A549 (cell line): ENCODE data around the gene CORO2A. TPM values are rescaled to one million over a fixed set of nuclear protein-coding genes. Genes with fewer than 3 reads are reported as not detected.
"Not testable (repeated sequence)": the region's sequence is repeated elsewhere in the genome, so short reads cannot be mapped to it uniquely, and the experiment has no call there.

Experiments used
- ATAC-seq, 2 experiments: fragments of 200-7000 bp in 1 of 2; fragments of >200 bp in 1 of 2; cut with Nextera tagmentation in 1 of 2; cut with Tn5 transposase in 1 of 2; 3 replicates each; pipeline versions ENCODE4 v1.8.0 to v1.9.1; 2018 to 2020; ENCODE audit warnings: mild to moderate bottlenecking in 1 of 2, moderate library complexity in 1 of 2
- CTCF ChIA-PET: fragments of 300-600 bp; sonication (Branson Sonifier 250); formaldehyde crosslinking; extraction: SDS; loops from one replicate; lab custom pipeline; 2021; ENCODE audit warnings: antibody characterized with exemption, inconsistent platforms; lab: Yijun Ruan, JAX
- POLR2A ChIA-PET: fragments of 350-600 bp; formaldehyde crosslinking; extraction: SDS; loops from one replicate; lab custom pipeline; 2021; ENCODE audit warnings: antibody characterized with exemption, inconsistent platforms; lab: Yijun Ruan, JAX
- DNase-seq, 2 experiments: peaks; one replicate each; pipeline versions ENCODE4 v3.0.0 to v3.0.0-alpha.2; 2011 to 2016; ENCODE audit warnings: low read depth in 1 of 2, low spot score in 1 of 2
- FAIRE-seq: peaks from 2 replicates; lab custom pipeline; 2011; peaks lifted over from hg19 to GRCh38; lab: Jason Lieb, UNC
- H3K27ac ChIP-seq, 2 experiments: fragments of >200 bp; sonication (Bioruptor Twin); formaldehyde crosslinking; 3 replicates each; pipeline ENCODE4 v1.5.1; 2016 to 2017
- H3K4me1 ChIP-seq: fragments of >200 bp; sonication (Bioruptor Twin); formaldehyde crosslinking; 3 replicates; pipeline ENCODE4 v1.6.1; 2016
- H3K4me2 ChIP-seq: fragments of >200 bp; sonication (Bioruptor Twin); formaldehyde crosslinking; 3 replicates; pipeline ENCODE4 v1.6.1; 2016
- H3K4me3 ChIP-seq: fragments of >200 bp; sonication (Bioruptor Twin); formaldehyde crosslinking; 3 replicates; pipeline ENCODE4 v1.5.1; 2016
- H3K9me3 ChIP-seq: fragments of >200 bp; sonication (Bioruptor Twin); formaldehyde crosslinking; 3 replicates; pipeline ENCODE4 v1.6.1; 2016
- CBX2 ChIP-seq: fragments of 200-600 bp; sonication (generic); IDR thresholded peaks from 2 replicates; pipeline ENCODE4 v1.6.1; 2016; ENCODE audit warnings: low read depth, mild to moderate bottlenecking, borderline replicate concordance
- CEBPB ChIP-seq, 2 experiments: fragments of >200 bp in 1 of 2; sonication (Bioruptor Twin) in 1 of 2; formaldehyde crosslinking in 1 of 2; IDR thresholded peaks; 2 replicates each; pipeline ENCODE4 v1.6.1; 2012 to 2016
- FOSL2 ChIP-seq, 2 experiments: fragments of 450-650 bp in 1 of 2; fragments of >200 bp in 1 of 2; sonication (Bioruptor Twin) in 1 of 2; formaldehyde crosslinking; IDR thresholded peaks; 2 replicates each; pipeline versions ENCODE4 v1.5.0 to v1.6.1; 2016 to 2020; ENCODE audit warnings: mild to moderate bottlenecking in 1 of 2, moderate library complexity in 1 of 2
- KDM1A ChIP-seq: fragments of 200-600 bp; sonication (generic); IDR thresholded peaks from 2 replicates; pipeline ENCODE4 v1.6.1; 2016; ENCODE audit warnings: low read depth, mild to moderate bottlenecking
- MAFK ChIP-seq: fragments of 450-650 bp; IDR thresholded peaks from 2 replicates; pipeline ENCODE4 v1.6.1; 2014; ENCODE audit not compliant: partially characterized antibody
- NFE2L2 ChIP-seq: fragments of 150-350 bp; conservative IDR thresholded peaks from 2 replicates; pipeline ENCODE4 v1.6.1; 2014; ENCODE audit warnings: low read length
- RAD21 ChIP-seq, 2 experiments: fragments of >200 bp in 1 of 2; sonication (Bioruptor Twin) in 1 of 2; formaldehyde crosslinking in 1 of 2; IDR thresholded peaks in 1 of 2; conservative IDR thresholded peaks in 1 of 2; 2 replicates in 1 of 2; 3 replicates in 1 of 2; pipeline ENCODE4 v1.6.1; 2012 to 2018; ENCODE audit warnings: inconsistent platforms in 1 of 2
- SMC3 ChIP-seq: fragments of >200 bp; sonication (Bioruptor Twin); formaldehyde crosslinking; IDR thresholded peaks from 3 replicates; pipeline ENCODE4 v1.6.1; 2018; ENCODE audit warnings: inconsistent platforms
- WGBS: methylation state at CpG from one replicate; pipeline ENCODE4 v1.1.6; 2017; ENCODE audit errors: missing lambda C conversion rate; 5-methylcytosine and 5-hydroxymethylcytosine counted together
- polyA plus RNA-seq, 4 experiments: library from polyadenylated mRNA; depleted of rRNA in 3 of 4; stranded (reverse); fragments of >200 nt; fragmentation: RNase III in 1 of 4; extraction: RNeasy Plus Mini Kit Qiagen cat#74134 plus additional on column Dnase treatment in 1 of 4; gene quantifications; 2 replicates in 3 of 4; 3 replicates in 1 of 4; pipeline ENCODE4 v1.2.3, GENCODE V29; 2011 to 2017
- TF ChIP-seq, protein P1 (sequence below): fragments of >200 bp; sonication (Bioruptor Twin); formaldehyde crosslinking; IDR thresholded peaks from 3 replicates; pipeline ENCODE4 v1.6.1; 2016
- TF ChIP-seq, protein P2 (sequence below): fragments of 450-650 bp; IDR thresholded peaks from 2 replicates; pipeline ENCODE4 v1.6.1; 2014; ENCODE audit warnings: antibody characterized with exemption
- TF ChIP-seq, protein P3 (sequence below): fragments of >200 bp; sonication (Bioruptor Twin); formaldehyde crosslinking; IDR thresholded peaks from 3 replicates; pipeline ENCODE4 v1.5.1; 2016
- TF ChIP-seq, protein P4 (sequence below): fragments of 250-450 bp; sonication (Bioruptor Pico); IDR thresholded peaks from 2 replicates; pipeline ENCODE4 v1.5.0; 2021; ENCODE audit warnings: mild to moderate bottlenecking, moderate library complexity, borderline replicate concordance

CORO2A gene
- polyA plus RNA-seq, 2 of the 4 experiments (the other 2 are of a cell fraction): 0.49 to 2.0 TPM

DNA sequence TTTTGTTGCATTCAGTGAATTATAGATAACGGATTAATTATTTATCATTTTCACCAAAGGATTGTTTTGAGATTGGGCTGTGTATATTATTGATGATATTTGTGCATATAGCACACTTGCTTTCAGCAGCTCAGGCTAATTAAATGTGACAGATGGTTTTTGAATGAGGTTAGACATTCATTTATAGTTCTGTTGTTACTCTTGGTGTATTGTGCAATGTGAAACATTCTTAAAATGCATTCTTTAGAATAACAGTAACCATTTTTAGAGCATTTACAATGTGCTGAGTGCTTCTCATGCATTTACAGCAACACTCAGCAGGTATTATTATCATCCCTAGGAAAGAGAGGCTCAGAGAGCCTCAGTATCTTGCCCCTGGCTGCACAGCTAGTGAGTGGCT is 112.1 kb downstream of the CORO2A start:
- POLR2A ChIA-PET: no interaction called here
- H3K9me3 ChIP-seq: no peaks in the 10 kb centered on the region
- CTCF ChIA-PET: interaction anchor here (0.6 to 2.6 kb wide), 3 partner anchors 46 to 728 kb away, joined by 3 to 13 read pairs (median 3); no protein-coding TSS in a partner anchor
- ATAC-seq: no peak
- no peak for FAIRE-seq
- H3K4me2 ChIP-seq: no peak overlapping the region
- H3K4me3 ChIP-seq: no peak overlapping the region
- TF ChIP-seq CEBPB (IDR thresholded peaks at IDR 0.05) (no peak), CBX2 (no peak), MAFK (no peak)
- TF ChIP-seq, protein P1, sequence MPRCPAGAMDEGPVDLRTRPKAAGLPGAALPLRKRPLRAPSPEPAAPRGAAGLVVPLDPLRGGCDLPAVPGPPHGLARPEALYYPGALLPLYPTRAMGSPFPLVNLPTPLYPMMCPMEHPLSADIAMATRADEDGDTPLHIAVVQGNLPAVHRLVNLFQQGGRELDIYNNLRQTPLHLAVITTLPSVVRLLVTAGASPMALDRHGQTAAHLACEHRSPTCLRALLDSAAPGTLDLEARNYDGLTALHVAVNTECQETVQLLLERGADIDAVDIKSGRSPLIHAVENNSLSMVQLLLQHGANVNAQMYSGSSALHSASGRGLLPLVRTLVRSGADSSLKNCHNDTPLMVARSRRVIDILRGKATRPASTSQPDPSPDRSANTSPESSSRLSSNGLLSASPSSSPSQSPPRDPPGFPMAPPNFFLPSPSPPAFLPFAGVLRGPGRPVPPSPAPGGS: no peak
- 90% methylated on average over 1 of the region's 1 CpG for WGBS
- H3K27ac ChIP-seq: no peak overlapping the region; a peak in 1 of 6 replicates
- DNase-seq: no peak
- H3K4me1 ChIP-seq: peaks cover 24% of the 10 kb centered on the region

DNA sequence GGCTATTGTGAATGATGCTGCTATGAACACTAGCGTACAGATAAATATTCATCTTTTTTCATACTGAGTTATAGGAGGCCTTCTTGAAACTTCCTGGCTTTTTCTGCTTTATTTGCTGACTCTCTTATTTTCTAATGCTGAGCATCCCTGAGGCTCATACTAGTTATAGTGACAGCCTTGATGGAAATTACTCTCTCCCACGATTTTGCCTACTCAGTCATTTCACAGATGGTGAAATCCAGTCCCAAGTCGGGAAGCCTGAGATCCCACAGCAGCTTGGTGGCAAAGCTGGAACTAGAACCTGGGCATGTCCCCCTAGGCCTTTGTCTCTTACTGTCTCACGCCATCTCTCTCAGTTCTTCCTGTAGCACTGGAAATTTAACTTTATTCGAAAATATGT is 113.5 kb downstream of the CORO2A start:
- ATAC-seq: no peak

DNA sequence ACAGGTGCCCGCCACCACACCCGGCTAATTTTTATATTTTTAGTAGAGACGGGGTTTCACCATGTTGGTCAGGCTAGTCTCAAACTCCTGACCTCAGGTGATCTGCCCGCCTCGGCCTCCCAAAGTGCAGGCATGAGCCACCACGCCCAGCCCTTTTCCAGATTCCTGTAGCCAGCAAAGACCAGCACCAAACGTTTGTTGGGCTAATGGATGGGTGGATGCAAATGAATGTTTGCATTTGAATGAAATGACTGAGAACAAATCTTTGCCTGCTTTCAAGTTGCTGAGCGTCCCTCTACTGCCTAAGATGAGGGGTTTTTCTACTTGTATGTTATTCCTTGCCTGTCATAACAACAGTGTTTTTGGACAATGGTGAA is 115.9 kb downstream of the CORO2A start:
- ATAC-seq, DNase-seq, H3K4me3 ChIP-seq, H3K4me2 ChIP-seq, POLR2A ChIA-PET, FAIRE-seq, H3K9me3 ChIP-seq, H3K27ac ChIP-seq: not testable (repeated sequence)
- H3K4me1 ChIP-seq: peaks cover 37% of the 10 kb centered on the region
- WGBS: 85% methylated on average over 6 of the region's 8 CpGs
- CTCF ChIA-PET: interaction anchor here (0.6 to 0.9 kb wide), 2 partner anchors 155 to 558 kb away, joined by 3 read pairs; no protein-coding TSS in a partner anchor

More for the DNA sequence above, 113.5 kb downstream of the CORO2A start:
- Histone ChIP-seq H3K4me3 (no peak overlapping the region), H3K4me2 (no peak overlapping the region), H3K9me3 (no peaks in the 10 kb centered on the region), H3K4me1 (peaks cover 37% of the 10 kb centered on the region), H3K27ac (no peak overlapping the region)
- TF ChIP-seq NFE2L2 (no peak), KDM1A (no peak), MAFK (peak; percentile 82)
- WGBS: 70% methylated on average over 5 of the region's 5 CpGs
- ChIA-PET CTCF (interaction anchor here (0.7 to 2.6 kb wide), 3 partner anchors 22 to 317 kb away, joined by 3 to 13 read pairs (median 4); partner anchors contain the start of gene NANS), POLR2A (no interaction called here)
- DNase-seq (no peak), FAIRE-seq (no peak)

DNA sequence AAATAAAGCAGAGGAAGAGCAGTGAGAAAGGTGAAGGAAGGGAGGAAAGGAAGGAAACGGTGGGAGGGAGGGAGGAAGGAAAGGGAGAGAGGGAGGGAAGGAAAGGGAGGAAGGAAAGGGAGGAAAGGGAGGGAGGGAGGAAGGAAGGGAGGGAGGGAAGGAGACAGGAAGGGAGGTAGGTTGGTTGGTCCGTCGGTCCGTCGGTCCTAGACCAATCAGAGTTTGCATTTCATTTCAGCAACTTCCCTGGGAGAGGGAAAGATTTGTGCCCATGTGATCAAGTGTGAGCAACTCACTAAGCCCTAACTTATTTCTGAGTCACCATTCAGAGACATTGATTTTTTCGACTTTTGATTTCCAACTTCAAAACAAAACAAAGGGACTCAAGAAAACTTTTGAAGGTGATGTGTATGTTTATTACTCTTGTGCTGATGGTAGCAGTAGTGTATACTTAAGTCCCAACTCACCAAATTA is 117.1 kb downstream of the CORO2A start:
- H3K9me3 ChIP-seq: no peaks in the 10 kb centered on the region
- WGBS: 58% methylated on average over 6 of the region's 6 CpGs
- H3K4me3 ChIP-seq: no peak overlapping the region
- ATAC-seq (peak; percentile 45 to 72; a peak in 4 of 6 replicates), FAIRE-seq (no peak), DNase-seq (peak in 1 of 2 experiments; percentile 58)
- peak overlapping the region in 1 of 2 experiments; percentile 70; a peak in 3 of 6 replicates for H3K27ac ChIP-seq
- H3K4me2 ChIP-seq: peak overlapping the region; percentile 9; the same call in 1 of the 3 replicates
- peaks cover 28% of the 10 kb centered on the region for H3K4me1 ChIP-seq
- CTCF ChIA-PET: interaction anchor here (0.6 to 4.3 kb wide), 14 partner anchors 10 to 700 kb away, joined by 3 to 84 read pairs (median 8); partner anchors contain the start of genes NANS and TBC1D2
- TF ChIP-seq CBX2 (no peak), FOSL2 (IDR thresholded peaks at IDR 0.05) (no peak), FOSL2 (CRISPR knock-in tag; IDR thresholded peaks at IDR 0.05) (peak; percentile 42; the same call in 1 of the 2 replicates)
- TF ChIP-seq, protein P2, sequence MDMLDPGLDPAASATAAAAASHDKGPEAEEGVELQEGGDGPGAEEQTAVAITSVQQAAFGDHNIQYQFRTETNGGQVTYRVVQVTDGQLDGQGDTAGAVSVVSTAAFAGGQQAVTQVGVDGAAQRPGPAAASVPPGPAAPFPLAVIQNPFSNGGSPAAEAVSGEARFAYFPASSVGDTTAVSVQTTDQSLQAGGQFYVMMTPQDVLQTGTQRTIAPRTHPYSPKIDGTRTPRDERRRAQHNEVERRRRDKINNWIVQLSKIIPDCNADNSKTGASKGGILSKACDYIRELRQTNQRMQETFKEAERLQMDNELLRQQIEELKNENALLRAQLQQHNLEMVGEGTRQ: peak; percentile 55; the same call in 1 of the 2 replicates
- POLR2A ChIA-PET: no interaction called here

DNA sequence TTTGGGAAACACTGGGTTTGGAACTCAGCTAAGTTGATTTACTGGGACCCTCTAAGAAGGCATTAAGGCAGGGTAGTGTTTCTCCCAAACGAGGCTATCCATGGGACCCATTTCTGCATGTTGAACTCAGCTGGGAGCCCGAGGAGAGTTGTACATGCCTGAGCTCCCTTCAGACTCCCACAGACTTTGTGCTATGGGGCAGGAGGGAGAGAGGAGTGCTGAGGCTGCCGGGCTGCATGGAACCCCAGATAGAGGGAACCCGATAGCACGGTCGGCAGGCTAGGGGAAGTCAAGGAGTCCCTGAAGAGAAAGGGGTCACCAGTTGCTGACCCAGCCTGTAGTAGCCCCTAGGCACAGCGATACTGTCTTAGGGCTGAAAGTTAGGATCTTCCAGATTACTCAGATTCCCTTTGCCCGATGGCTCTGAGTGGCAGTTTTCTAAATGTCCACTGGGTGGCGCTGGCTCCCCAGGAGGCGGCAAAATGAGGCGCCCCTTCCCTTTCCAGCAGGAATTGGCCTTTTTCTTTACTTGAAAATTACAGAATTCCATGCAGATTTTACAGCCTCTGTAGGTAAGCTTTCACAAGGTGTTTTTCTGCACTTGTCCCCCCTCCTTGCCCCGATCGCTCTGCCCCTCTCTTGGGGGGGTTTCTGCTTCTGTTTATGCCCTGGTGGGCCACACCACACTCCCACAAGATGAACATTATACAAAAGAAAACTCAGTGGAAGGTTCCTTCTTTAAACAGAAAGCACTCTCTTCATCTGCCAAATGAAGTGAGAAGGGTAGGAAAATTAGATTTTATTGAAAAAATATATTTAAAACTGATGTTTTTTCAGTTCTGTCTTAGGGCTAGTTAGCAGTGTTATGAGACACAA is 118.1 kb downstream of the CORO2A start:
- 14% methylated on average over 13 of the region's 13 CpGs for WGBS
- ATAC-seq (peak; percentile 72 to 81), DNase-seq (peak; percentile 55 to 65), FAIRE-seq (no peak)
- Histone ChIP-seq H3K4me2 (peak overlapping the region; percentile 38), H3K4me1 (peaks cover 28% of the 10 kb centered on the region), H3K27ac (peak overlapping the region; percentile 54 to 70; a peak in 5 of 6 replicates), H3K9me3 (no peaks in the 10 kb centered on the region), H3K4me3 (no peak overlapping the region)
- CTCF ChIA-PET: interaction anchor here (0.6 to 4.3 kb wide), 44 partner anchors 8 to 1008 kb away, joined by 3 to 84 read pairs (median 4); partner anchors contain the start of genes CORO2A, NANS and TBC1D2
- TF ChIP-seq, protein P3, sequence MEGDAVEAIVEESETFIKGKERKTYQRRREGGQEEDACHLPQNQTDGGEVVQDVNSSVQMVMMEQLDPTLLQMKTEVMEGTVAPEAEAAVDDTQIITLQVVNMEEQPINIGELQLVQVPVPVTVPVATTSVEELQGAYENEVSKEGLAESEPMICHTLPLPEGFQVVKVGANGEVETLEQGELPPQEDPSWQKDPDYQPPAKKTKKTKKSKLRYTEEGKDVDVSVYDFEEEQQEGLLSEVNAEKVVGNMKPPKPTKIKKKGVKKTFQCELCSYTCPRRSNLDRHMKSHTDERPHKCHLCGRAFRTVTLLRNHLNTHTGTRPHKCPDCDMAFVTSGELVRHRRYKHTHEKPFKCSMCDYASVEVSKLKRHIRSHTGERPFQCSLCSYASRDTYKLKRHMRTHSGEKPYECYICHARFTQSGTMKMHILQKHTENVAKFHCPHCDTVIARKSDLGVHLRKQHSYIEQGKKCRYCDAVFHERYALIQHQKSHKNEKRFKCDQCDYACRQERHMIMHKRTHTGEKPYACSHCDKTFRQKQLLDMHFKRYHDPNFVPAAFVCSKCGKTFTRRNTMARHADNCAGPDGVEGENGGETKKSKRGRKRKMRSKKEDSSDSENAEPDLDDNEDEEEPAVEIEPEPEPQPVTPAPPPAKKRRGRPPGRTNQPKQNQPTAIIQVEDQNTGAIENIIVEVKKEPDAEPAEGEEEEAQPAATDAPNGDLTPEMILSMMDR: peak; percentile 91
- TF ChIP-seq, protein P4, sequence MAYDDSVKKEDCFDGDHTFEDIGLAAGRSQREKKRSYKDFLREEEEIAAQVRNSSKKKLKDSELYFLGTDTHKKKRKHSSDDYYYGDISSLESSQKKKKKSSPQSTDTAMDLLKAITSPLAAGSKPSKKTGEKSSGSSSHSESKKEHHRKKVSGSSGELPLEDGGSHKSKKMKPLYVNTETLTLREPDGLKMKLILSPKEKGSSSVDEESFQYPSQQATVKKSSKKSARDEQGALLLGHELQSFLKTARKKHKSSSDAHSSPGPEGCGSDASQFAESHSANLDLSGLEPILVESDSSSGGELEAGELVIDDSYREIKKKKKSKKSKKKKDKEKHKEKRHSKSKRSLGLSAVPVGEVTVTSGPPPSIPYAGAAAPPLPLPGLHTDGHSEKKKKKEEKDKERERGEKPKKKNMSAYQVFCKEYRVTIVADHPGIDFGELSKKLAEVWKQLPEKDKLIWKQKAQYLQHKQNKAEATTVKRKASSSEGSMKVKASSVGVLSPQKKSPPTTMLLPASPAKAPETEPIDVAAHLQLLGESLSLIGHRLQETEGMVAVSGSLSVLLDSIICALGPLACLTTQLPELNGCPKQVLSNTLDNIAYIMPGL (CRISPR knock-in tag): no peak
- peak; percentile 82 to 86 for TF ChIP-seq RAD21 (conservative IDR thresholded peaks at IDR 0.05 in 1 of 2, IDR thresholded peaks at IDR 0.05 in 1 of 2)
- TF ChIP-seq SMC3: peak; percentile 73
- POLR2A ChIA-PET: interaction anchor here (0.9 kb wide), 1 partner anchor 181 kb away, joined by 3 read pairs; the partner anchor contains the start of gene TBC1D2
